ENCODE measurements around the gene ADGRL3. TPM values are rescaled to one million over a fixed set of nuclear protein-coding genes. Genes with fewer than 3 reads are reported as not detected.
"Not testable (repeated sequence)": the region's sequence is repeated elsewhere in the genome, so short reads cannot be mapped to it uniquely, and the experiment has no call there.

ADGRL3 gene
- polyA plus RNA-seq, 3 donors from 2014 or later, result not detected

DNA sequence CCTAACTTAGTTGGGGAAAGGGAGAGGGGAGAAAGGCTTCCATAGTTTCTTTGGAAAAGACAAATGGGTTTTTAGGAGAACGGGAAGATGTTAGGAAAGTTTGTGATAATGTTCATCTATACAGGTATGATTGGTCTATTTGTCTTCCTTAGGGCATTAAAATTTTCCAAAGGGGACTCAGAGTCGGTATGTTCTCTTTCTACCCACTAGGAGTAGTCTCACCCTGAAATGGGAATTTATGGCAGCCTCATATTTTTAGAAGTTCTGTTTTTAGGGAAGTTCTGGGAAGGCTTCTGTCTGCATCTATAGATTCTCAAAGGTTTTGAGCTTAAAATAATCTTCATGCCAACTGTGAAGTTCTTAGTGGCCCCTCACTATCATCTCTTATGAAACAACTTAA lies 637.3 kb downstream of the ADGRL3 start:
- no peak overlapping the region for H3K4me3 Mint-ChIP-seq
- peaks cover 5 to 55% (median 16%) of the 10 kb centered on the region in 6 donors for H3K9me3 Mint-ChIP-seq
- no peak for DNase-seq
- peaks cover 0 to 2% (median 0%) of the 10 kb centered on the region in 3 donors for H3K27me3 Mint-ChIP-seq (ENCODE audit: low read depth in 3 of 3)
- peaks cover 0 to 4% (median 4%) of the 10 kb centered on the region in 3 donors for H3K36me3 Mint-ChIP-seq
- H3K4me1 Mint-ChIP-seq, result no peaks in the 10 kb centered on the region
- H3K27ac Mint-ChIP-seq, result no peak overlapping the region

- Mint-ChIP-seq H3K36me3 (peaks cover 0 to 4% (median 4%) of the 10 kb centered on the region in 3 donors), H3K9me3 (peaks cover 5 to 48% (median 10%) of the 10 kb centered on the region in 6 donors), H3K27me3 (ENCODE audit: low read depth in 3 of 3) (peaks cover 0 to 2% (median 0%) of the 10 kb centered on the region in 3 donors), H3K27ac (no peak overlapping the region), H3K4me3 (no peak overlapping the region), H3K4me1 (no peaks in the 10 kb centered on the region)
- DNase-seq, result no peak
Observed at GRCh38 chr4:61838072-61838471, 637.9 kb downstream of the ADGRL3 start.

GRCh38 chr4:61841714-61842113 lies 641.6 kb downstream of the ADGRL3 start:
- Mint-ChIP-seq H3K4me1 (no peaks in the 10 kb centered on the region), H3K4me3 (no peak overlapping the region), H3K27ac (no peak overlapping the region), H3K27me3 (ENCODE audit: low read depth in 3 of 3) (peaks cover 0 to 2% (median 0%) of the 10 kb centered on the region in 3 donors), H3K36me3 (peaks cover 0 to 4% (median 4%) of the 10 kb centered on the region in 3 donors), H3K9me3 (peaks cover 7 to 46% (median 12%) of the 10 kb centered on the region in 6 donors)
- DNase-seq, result no peak

DNA sequence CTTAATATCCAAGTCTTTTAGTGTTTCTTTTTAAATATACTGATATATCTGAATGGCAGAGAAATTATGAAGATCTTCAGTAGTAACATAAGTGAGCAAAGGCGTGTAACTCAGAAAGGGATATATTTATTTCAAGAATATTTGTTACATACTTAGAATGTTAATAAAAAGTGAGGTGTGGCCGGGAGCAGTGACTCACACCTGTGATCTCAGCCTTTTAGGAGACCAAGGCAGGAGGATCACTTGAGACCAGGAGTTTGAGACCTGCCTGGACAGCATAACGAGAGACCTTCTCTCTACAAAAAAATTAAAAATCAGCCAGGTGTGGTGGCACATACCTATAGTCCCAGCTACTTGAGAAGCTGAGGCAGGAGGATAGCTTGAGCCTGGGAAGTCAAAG lies 651.0 kb downstream of the ADGRL3 start:
- H3K4me1 Mint-ChIP-seq, result no peaks in the 10 kb centered on the region
- H3K4me3 Mint-ChIP-seq, result no peak overlapping the region
- H3K36me3 Mint-ChIP-seq, result no peaks in the 10 kb centered on the region
- H3K27me3 Mint-ChIP-seq (ENCODE audit: low read depth in 3 of 3), result no peaks in the 10 kb centered on the region
- DNase-seq, result no peak
- H3K9me3 Mint-ChIP-seq, result peaks cover 3 to 40% (median 11%) of the 10 kb centered on the region in 6 donors
- H3K27ac Mint-ChIP-seq, result no peak overlapping the region

DNA sequence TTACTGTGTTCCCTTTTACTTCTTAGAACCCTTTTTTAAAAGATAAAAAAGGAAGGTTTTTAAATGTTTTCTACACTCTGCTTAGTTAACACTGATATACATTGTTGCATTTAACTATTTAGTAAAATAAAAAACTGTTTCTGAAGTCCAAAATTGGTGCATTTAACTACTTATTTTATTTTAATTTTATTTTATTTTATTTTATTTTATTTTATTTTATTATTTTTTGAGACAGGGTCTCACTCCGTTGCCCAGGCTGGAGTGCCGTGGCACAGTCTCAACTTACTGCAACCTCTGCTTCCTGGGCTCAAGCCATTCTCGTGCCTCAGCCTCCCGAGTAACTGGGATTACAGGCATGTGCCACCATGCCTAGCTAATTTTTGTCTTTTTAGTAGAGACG lies 652.0 kb downstream of the ADGRL3 start:
- H3K4me3 Mint-ChIP-seq; H3K36me3 Mint-ChIP-seq; H3K27ac Mint-ChIP-seq; H3K27me3 Mint-ChIP-seq (ENCODE audit: low read depth in 3 of 3); H3K4me1 Mint-ChIP-seq; DNase-seq: not testable (repeated sequence)
- H3K9me3 Mint-ChIP-seq, result peaks cover 3 to 42% (median 12%) of the 10 kb centered on the region in 6 donors

- no peak for DNase-seq
- H3K4me1 Mint-ChIP-seq, result no peaks in the 10 kb centered on the region
- H3K4me3 Mint-ChIP-seq, result no peak overlapping the region
- H3K27ac Mint-ChIP-seq, result peak overlapping the region in 1 of 6 donors; percentile 34
- peaks cover 5 to 49% (median 15%) of the 10 kb centered on the region in 6 donors for H3K9me3 Mint-ChIP-seq
- H3K36me3 Mint-ChIP-seq, result no peaks in the 10 kb centered on the region
- no peaks in the 10 kb centered on the region for H3K27me3 Mint-ChIP-seq (ENCODE audit: low read depth in 3 of 3)
Observed at GRCh38 chr4:61853041-61853440, 652.9 kb downstream of the ADGRL3 start.

GRCh38 chr4:61860376-61860775 lies 660.2 kb downstream of the ADGRL3 start:
- Mint-ChIP-seq H3K4me3 (no peak overlapping the region), H3K4me1 (no peaks in the 10 kb centered on the region), H3K36me3 (no peaks in the 10 kb centered on the region), H3K9me3 (peaks cover 2 to 49% (median 27%) of the 10 kb centered on the region in 6 donors), H3K27ac (no peak overlapping the region), H3K27me3 (ENCODE audit: low read depth in 3 of 3) (peaks cover 0 to 3% (median 0%) of the 10 kb centered on the region in 3 donors)
- no peak for DNase-seq

DNA sequence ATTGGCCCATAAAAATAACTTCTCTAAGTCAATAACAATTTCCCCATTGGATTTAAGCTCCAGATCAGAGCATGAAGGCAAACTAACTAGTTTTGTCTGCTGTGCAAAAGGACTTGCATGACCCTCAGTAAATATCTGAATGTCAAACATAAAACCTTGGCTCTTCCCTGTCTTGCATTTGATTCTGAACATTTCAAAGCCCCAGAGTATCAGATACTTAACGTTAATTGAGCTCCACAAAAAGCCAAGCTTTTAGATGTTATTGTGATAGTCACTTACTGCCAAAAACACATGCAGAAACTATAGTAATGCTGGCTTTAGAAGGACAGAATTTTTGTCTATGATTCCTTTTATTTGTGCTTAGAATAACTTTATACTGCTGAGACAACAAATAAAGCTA lies 664.2 kb downstream of the ADGRL3 start:
- H3K36me3 Mint-ChIP-seq, result peaks cover 0 to 3% (median 0%) of the 10 kb centered on the region in 3 donors
- no peaks in the 10 kb centered on the region for H3K4me1 Mint-ChIP-seq
- no peak overlapping the region for H3K4me3 Mint-ChIP-seq
- peaks cover 1 to 38% (median 28%) of the 10 kb centered on the region in 6 donors for H3K9me3 Mint-ChIP-seq
- no peak overlapping the region for H3K27ac Mint-ChIP-seq
- H3K27me3 Mint-ChIP-seq (ENCODE audit: low read depth in 3 of 3), result peaks cover 0 to 3% (median 0%) of the 10 kb centered on the region in 3 donors
- DNase-seq, result no peak

- H3K36me3 Mint-ChIP-seq, result peaks cover 0 to 3% (median 0%) of the 10 kb centered on the region in 3 donors
- no peaks in the 10 kb centered on the region for H3K27me3 Mint-ChIP-seq (ENCODE audit: low read depth in 3 of 3)
- H3K4me3 Mint-ChIP-seq, result no peak overlapping the region
- no peaks in the 10 kb centered on the region for H3K4me1 Mint-ChIP-seq
- no peak overlapping the region for H3K27ac Mint-ChIP-seq
- H3K9me3 Mint-ChIP-seq, result peaks cover 1 to 35% (median 25%) of the 10 kb centered on the region in 6 donors
- DNase-seq, result no peak
Observed at GRCh38 chr4:61866378-61867030, 666.4 kb downstream of the ADGRL3 start.

GRCh38 chr4:61872983-61873382 lies 672.9 kb downstream of the ADGRL3 start:
- Mint-ChIP-seq H3K27me3 (ENCODE audit: low read depth in 3 of 3) (peaks cover 0 to 2% (median 0%) of the 10 kb centered on the region in 3 donors), H3K4me1 (no peaks in the 10 kb centered on the region), H3K4me3 (no peak overlapping the region), H3K27ac (no peak overlapping the region), H3K36me3 (peaks cover 0 to 3% (median 0%) of the 10 kb centered on the region in 3 donors), H3K9me3 (peaks cover 0 to 49% (median 19%) of the 10 kb centered on the region in 6 donors)
- no peak for DNase-seq

DNA sequence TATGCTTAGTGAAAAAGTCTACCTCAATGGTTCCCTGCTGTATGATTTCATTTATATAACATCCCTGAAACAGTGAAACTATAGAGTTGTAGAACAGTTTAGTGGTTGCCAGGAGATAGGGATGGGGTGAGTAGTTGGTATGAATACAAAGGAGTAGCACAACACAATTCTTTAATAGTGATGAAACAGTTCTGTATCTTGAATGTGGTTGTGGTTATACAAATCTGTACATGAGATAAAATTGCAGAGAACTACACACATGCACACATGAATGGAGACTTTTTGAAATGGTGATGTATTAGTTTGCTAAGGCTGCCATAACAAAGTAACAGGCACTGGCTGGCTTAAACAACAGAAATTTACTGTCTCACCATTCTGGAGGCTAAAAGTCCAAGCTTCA lies 677.1 kb downstream of the ADGRL3 start:
- Mint-ChIP-seq H3K4me1 (no peaks in the 10 kb centered on the region), H3K27ac (no peak overlapping the region), H3K36me3 (no peaks in the 10 kb centered on the region), H3K9me3 (peaks cover 3 to 45% (median 14%) of the 10 kb centered on the region in 6 donors), H3K4me3 (no peak overlapping the region), H3K27me3 (ENCODE audit: low read depth in 3 of 3) (no peaks in the 10 kb centered on the region)
- no peak for DNase-seq

- DNase-seq, result no peak
- Mint-ChIP-seq H3K4me3 (no peak overlapping the region), H3K9me3 (peaks cover 6 to 45% (median 15%) of the 10 kb centered on the region in 6 donors), H3K4me1 (no peaks in the 10 kb centered on the region), H3K27me3 (ENCODE audit: low read depth in 3 of 3) (no peaks in the 10 kb centered on the region), H3K36me3 (no peaks in the 10 kb centered on the region), H3K27ac (no peak overlapping the region)
Observed at GRCh38 chr4:61877893-61878292, 677.8 kb downstream of the ADGRL3 start.

DNA sequence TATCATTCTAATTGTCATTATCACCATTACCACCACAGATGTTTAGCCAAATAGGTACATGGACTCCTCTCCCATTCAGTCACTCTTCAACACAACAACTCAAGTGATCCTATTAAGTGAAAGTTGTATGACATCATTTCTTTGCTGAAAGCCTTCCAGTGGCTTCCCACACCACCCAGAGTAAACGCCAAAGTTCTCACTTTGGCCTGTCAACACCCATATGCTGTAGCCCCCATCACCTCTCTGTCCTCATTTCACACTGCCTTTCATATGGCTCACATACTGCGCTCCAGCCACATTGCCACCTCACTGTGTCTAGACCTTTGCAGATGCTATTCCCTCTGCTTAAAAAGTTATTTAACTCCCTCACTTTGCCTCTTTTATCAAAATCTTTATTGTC lies 682.3 kb downstream of the ADGRL3 start:
- Mint-ChIP-seq H3K4me1 (no peaks in the 10 kb centered on the region), H3K4me3 (no peak overlapping the region), H3K27me3 (ENCODE audit: low read depth in 3 of 3) (peaks cover 0 to 1% (median 0%) of the 10 kb centered on the region in 3 donors), H3K9me3 (peaks cover 9 to 45% (median 12%) of the 10 kb centered on the region in 6 donors), H3K27ac (no peak overlapping the region), H3K36me3 (peaks cover 0 to 3% (median 0%) of the 10 kb centered on the region in 3 donors)
- no peak for DNase-seq

- DNase-seq, result no peak
- H3K4me1 Mint-ChIP-seq, result no peaks in the 10 kb centered on the region
- H3K9me3 Mint-ChIP-seq, result peaks cover 3 to 42% (median 20%) of the 10 kb centered on the region in 6 donors
- H3K27me3 Mint-ChIP-seq (ENCODE audit: low read depth in 3 of 3), result peaks cover 0 to 1% (median 0%) of the 10 kb centered on the region in 3 donors
- peaks cover 0 to 3% (median 0%) of the 10 kb centered on the region in 3 donors for H3K36me3 Mint-ChIP-seq
- H3K4me3 Mint-ChIP-seq, result no peak overlapping the region
- H3K27ac Mint-ChIP-seq, result no peak overlapping the region
Observed at GRCh38 chr4:61886131-61886530, 686.0 kb downstream of the ADGRL3 start.

All from immature natural killer cell (primary cell).